ENCODE measurements around the gene RBM17.
"Not testable (repeated sequence)": the region's sequence is repeated elsewhere in the genome, so short reads cannot be mapped to it uniquely, and the experiment has no call there.

The RBM17 gene

GRCh38 chr10:6058682-6059475 is 30.0 kb upstream of the RBM17 start:
- no peak for DNase-seq

GRCh38 chr10:6059506-6059905 is 29.3 kb upstream of the RBM17 start:
- DNase-seq = no peak

- DNase-seq = no peak
Measured at GRCh38 chr10:6061056-6061455, 27.8 kb upstream of the RBM17 start.

- DNase-seq = no peak
Measured at GRCh38 chr10:6062101-6062771, 26.6 kb upstream of the RBM17 start, which contains the start of gene IL2RA. IL2RA (minus strand) TSS chr10:6062367; CDS start chr10:6062151, 216 bp downstream.

GRCh38 chr10:6064119-6064518 is 24.7 kb upstream of the RBM17 start:
- DNase-seq = no peak

GRCh38 chr10:6064726-6065125 is 24.1 kb upstream of the RBM17 start:
- not testable (repeated sequence) for DNase-seq

- DNase-seq = no peak
Measured at GRCh38 chr10:6065406-6065805, 23.4 kb upstream of the RBM17 start.

GRCh38 chr10:6065835-6066234 is 23.0 kb upstream of the RBM17 start:
- no peak for DNase-seq

- no peak for DNase-seq
Measured at GRCh38 chr10:6067457-6067856, 21.4 kb upstream of the RBM17 start.

- no peak for DNase-seq
Measured at GRCh38 chr10:6068006-6068405, 20.8 kb upstream of the RBM17 start.

GRCh38 chr10:6068422-6068821 is 20.4 kb upstream of the RBM17 start:
- DNase-seq = no peak

- DNase-seq = no peak
Measured at GRCh38 chr10:6069081-6069931, 19.5 kb upstream of the RBM17 start.

GRCh38 chr10:6070660-6071059 is 18.2 kb upstream of the RBM17 start:
- DNase-seq = no peak

- no peak for DNase-seq
Measured at GRCh38 chr10:6071181-6072175, 17.4 kb upstream of the RBM17 start.

GRCh38 chr10:6072215-6072934 is 16.5 kb upstream of the RBM17 start:
- no peak for DNase-seq

GRCh38 chr10:6074489-6075301 is 14.1 kb upstream of the RBM17 start:
- DNase-seq = no peak

- DNase-seq = no peak
Measured at GRCh38 chr10:6077071-6077675, 11.7 kb upstream of the RBM17 start.

GRCh38 chr10:6079044-6079443 is 9.8 kb upstream of the RBM17 start:
- DNase-seq = no peak

GRCh38 chr10:6080417-6080973 is 8.3 kb upstream of the RBM17 start:
- DNase-seq = no peak
